Measurements from ENCODE around the gene TSNAXIP1.

GRCh38 chr16:67761924-67762323 lies 44.8 kb upstream of the TSNAXIP1 start:
- TF ChIP-seq CTCF (conservative IDR thresholded peaks at IDR 0.05) (no peak), EZH2 (IDR thresholded peaks at IDR 0.05; ENCODE audit: low read depth) (no peak)
